HL-60 (cell line): ENCODE data around the gene MAD1L1.

ENCODE experiments used
- DNase-seq, 2 experiments: peaks; one replicate each; pipeline ENCODE4 v3.0.0-alpha.2; 2010 to 2020; ENCODE audit warnings: low read depth in 1 of 2, low spot score in 1 of 2
- H3K27ac ChIP-seq: fragments of 250-450 bp; sonication (Bioruptor Pico); replicated peaks from 2 replicates; pipeline ENCODE4 v1.5.1; 2020; ENCODE audit warnings: mild to moderate bottlenecking, moderate library complexity
- H3K27me3 ChIP-seq: fragments of 250-450 bp; sonication (Bioruptor Pico); 2 replicates; pipeline ENCODE4 v1.5.1; 2021; ENCODE audit warnings: mild to moderate bottlenecking, moderate library complexity; ENCODE audit not compliant: insufficient read depth, poor library complexity, severe bottlenecking
- H3K4me3 ChIP-seq: replicated peaks from 2 replicates; pipeline ENCODE4 v1.5.1; 2011; ENCODE audit warnings: mild to moderate bottlenecking, control low read depth, low read length; ENCODE audit not compliant: insufficient read depth
- CTCF ChIP-seq: IDR thresholded peaks from one replicate; pipeline ENCODE4 v1.5.1; 2011; ENCODE audit warnings: low read length, control low read depth, inconsistent platforms; ENCODE audit not compliant: insufficient read depth
- GABPA ChIP-seq: IDR thresholded peaks from 2 replicates; pipeline ENCODE4 v1.6.1; 2012; ENCODE audit warnings: low read depth
- POLR2AphosphoS5 ChIP-seq: IDR thresholded peaks from 2 replicates; pipeline ENCODE4 v1.6.1; 2012; ENCODE audit warnings: low read depth
- REST ChIP-seq: IDR thresholded peaks from 2 replicates; pipeline ENCODE4 v1.6.1; 2012; ENCODE audit warnings: low read depth; ENCODE audit not compliant: insufficient replicate concordance
- SPI1 ChIP-seq: IDR thresholded peaks from 2 replicates; pipeline ENCODE4 v1.6.1; 2012; ENCODE audit warnings: low read depth, mild to moderate bottlenecking, borderline replicate concordance

Gene MAD1L1

GRCh38 chr7:2034291-2035201, 198.2 kb downstream of the MAD1L1 start:
- no peaks in the 10 kb centered on the region for H3K27me3 ChIP-seq
- TF ChIP-seq REST (no peak), SPI1 (no peak), CTCF (no peak), GABPA (no peak), POLR2AphosphoS5 (no peak)
- H3K4me3 ChIP-seq: no peak overlapping the region
- no peak for DNase-seq
- no peak overlapping the region for H3K27ac ChIP-seq

GRCh38 chr7:2033586-2034135, 199.1 kb downstream of the MAD1L1 start:
- H3K27me3 ChIP-seq: no peaks in the 10 kb centered on the region
- TF ChIP-seq CTCF (no peak), POLR2AphosphoS5 (no peak), SPI1 (no peak), REST (no peak), GABPA (no peak)
- no peak overlapping the region for H3K27ac ChIP-seq
- no peak overlapping the region for H3K4me3 ChIP-seq
- no peak for DNase-seq

- TF ChIP-seq CTCF (no peak), SPI1 (no peak), GABPA (no peak), REST (no peak)
These were observed 199.8 kb downstream of the MAD1L1 start for GRCh38 chr7:2032876-2033407.

More at GRCh38 chr7:2032876-2033407, 199.8 kb downstream of the MAD1L1 start:
- Histone ChIP-seq H3K27ac (no peak overlapping the region), H3K27me3 (no peaks in the 10 kb centered on the region), H3K4me3 (no peak overlapping the region)
- no peak for DNase-seq
